Iris pigment epithelial cell (primary cell): ENCODE measurements around the gene METTL5.
A peak's percentile ranks its signal among the peaks of the same experiment; 100 is the strongest.

Experiments
- DNase-seq: peaks from one replicate; pipeline ENCODE4 v3.0.0-alpha.2; 2011; ENCODE audit warnings: low read depth

Gene METTL5

GRCh38 chr2:169781249-169782013, 43.3 kb downstream of the METTL5 start:
- no peak for DNase-seq

DNA sequence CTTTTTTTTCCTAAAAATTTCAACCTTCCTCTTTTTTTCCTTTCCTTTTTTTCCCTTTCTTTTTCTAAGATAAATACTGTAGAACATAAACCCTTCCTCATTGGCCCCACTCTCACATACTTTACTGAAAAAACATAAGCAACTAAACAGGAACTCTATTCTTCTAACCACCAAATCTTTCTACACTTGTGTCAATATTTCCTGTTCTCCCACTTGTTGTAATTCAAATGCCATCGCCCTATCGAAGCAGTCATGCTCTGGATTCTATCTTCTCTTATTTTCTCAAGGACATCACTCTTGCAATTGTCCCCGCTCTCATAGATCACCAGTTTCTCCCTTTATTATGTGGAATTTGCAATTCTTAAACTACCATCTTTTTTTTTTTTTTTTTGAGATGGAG, 46.3 kb downstream of the METTL5 start:
- no peak for DNase-seq

- DNase-seq = no peak
Measured at GRCh38 chr2:169776252-169776761, 48.4 kb downstream of the METTL5 start.

DNA sequence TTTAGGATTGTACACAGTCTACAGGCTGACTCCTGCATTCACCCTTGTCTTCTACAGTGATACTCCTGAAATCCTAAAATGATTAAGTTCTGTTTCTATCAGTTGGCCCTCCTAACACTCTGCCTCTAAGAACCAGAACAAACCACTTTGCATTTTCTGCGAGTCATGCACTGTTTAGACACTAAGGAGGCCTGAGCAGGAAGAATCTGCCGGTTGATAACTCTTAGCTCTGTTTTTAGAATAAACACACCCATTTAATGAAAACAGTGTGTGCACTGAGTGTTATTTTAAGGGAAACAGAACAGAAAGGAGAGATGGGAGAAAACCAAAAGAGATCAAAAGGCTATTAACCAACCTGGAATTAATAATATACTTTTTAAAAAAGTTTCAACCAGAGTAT, 48.9 kb downstream of the METTL5 start:
- peak; percentile 37 for DNase-seq

DNA sequence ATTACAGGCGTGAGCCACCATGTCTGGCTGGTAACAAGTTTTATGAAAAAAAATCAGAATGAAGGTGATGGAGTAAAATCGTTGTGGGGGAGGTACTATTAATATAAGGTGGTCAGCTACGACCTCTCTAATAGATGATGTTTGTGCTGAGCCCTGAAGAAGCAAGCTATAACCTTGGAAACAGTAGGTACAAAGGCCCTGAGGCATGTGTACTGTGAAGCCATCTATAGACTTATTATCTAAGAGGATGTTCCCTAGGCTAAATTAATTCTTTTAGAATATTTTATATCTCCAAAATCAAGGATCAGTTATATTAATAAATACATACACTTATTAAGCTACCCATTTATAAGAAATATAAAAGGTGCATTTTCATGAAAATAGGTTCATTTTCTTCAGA, 49.4 kb downstream of the METTL5 start:
- DNase-seq = no peak

- DNase-seq = no peak
Measured at GRCh38 chr2:169772651-169773050, 52.1 kb downstream of the METTL5 start.

GRCh38 chr2:169771612-169772011, 53.1 kb downstream of the METTL5 start:
- no peak for DNase-seq

DNA sequence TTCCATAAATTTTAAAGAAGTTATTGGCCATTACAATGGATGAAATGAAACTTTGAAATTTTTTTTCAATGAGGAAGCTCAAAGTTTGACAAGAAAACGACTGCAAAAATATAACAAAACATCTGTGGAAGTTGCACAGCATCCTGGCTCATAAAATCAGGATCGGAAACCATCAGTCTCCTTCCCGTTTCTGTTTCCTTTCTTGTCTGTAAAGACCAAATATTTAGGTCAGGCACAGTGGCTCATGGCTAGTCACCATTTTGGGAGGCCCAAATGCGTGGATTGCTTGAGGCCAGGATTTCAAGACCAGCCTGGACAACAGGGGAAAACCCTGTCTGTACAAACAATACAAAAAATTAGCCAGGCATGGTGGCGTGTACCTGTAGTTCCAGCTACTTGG, 53.7 kb downstream of the METTL5 start:
- DNase-seq = no peak

- DNase-seq = no peak
Measured at GRCh38 chr2:169768262-169768995, 56.3 kb downstream of the METTL5 start.

DNA sequence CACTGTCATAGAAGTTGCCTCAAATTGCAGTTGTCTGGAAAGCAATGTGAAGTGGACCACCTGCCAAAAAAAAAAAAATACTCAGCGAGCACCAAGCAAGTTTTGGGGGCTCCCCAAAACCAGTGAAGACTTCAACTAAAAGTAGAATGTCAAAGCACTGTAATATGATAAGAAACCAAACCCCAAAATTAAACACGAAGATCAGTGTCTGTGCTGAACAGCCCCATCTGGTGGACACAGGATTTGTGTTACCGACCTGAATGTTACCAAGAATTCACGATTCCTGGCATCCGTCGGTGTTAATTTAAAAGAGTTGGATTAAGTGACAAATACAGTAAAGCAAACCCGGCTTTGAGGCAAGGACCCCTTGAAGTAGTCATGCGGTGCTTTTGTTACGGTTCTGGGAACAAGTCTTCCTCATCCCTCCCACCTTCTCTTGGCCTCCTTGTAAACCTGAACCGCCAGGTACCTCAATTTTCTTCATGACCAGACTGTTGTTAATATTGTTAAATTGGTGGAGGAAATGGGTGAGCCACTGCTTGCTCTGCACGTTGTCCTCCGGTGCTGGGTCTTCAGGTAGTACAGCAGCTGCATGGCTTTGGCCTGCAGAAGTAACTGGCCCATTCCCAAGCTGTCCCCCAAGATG, 57.3 kb downstream of the METTL5 start:
- DNase-seq = peak; percentile 65

DNA sequence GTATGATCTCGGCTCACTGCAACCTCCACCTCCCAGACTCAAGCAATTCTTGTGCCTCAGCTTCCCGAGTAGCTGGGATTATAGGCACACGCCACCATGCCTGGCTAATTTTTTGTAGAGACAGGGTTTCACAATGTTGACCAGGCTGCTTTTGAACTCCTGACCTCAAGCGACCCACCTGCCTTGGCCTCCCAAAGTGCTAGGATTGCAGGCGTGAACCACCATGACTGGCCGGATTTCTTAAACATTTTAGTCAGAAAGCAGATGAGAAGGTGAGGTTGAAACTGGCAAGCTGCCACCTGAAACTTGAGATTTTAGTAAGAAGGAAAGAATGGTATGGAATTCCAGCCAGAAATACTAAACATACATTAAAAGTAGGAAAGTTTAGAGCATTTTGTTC, 59.2 kb downstream of the METTL5 start:
- peak; percentile 75 for DNase-seq

GRCh38 chr2:169761970-169762292, 62.8 kb downstream of the METTL5 start:
- DNase-seq = no peak
